Fibroblast of skin of left quadriceps (primary cell): ENCODE data around the gene NCKAP5.
"Not testable (repeated sequence)": the region's sequence is repeated elsewhere in the genome, so short reads cannot be mapped to it uniquely, and the experiment has no call there.

Experiments used
- DNase-seq, 2 experiments: peaks; one replicate each; pipeline ENCODE4 v3.0.0-alpha.2; 2013; ENCODE audit warnings: low read depth in 2 of 2

NCKAP5 gene

DNA sequence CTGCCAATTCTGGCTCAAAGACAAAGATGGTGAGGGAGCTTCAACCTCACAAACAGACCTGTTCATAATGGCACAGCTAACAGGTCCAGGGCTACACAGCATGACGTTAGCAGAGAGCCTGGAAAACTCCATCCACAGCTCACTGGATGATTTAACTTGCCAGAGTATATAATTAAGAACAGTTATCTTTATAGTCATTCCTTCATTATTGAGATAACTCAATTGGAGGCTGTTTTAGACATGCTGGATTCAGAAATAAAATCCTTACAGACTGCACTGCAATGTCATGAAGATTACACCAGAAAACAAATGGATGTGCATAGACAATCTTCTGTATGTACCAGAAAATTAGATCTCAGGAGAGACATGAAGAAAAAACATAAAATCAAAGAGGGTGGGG, 843.1 kb downstream of the NCKAP5 start:
- DNase-seq = no peak

DNA sequence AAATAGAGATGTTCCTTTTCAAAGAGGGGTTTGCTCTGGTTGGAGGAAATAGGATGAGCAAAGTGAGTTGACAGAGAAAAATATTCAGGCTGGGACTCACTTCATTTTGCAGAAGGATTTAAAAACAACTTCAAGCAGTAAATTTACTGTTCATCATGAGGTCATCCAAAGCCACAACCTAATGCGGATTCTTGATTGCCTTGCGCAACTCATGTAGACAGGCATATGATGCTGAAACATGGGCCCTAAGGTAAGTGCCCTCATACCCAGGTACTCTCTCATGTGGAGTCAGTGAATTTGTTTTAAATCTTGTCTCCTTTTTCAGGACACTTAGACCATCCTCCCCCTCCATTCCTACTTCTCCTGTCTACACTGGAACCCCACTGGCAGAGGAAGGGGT, 846.3 kb downstream of the NCKAP5 start:
- no peak for DNase-seq

GRCh38 chr2:132720393-132720792, 847.9 kb downstream of the NCKAP5 start:
- DNase-seq = no peak

GRCh38 chr2:132719480-132719879, 848.8 kb downstream of the NCKAP5 start:
- DNase-seq = no peak

DNA sequence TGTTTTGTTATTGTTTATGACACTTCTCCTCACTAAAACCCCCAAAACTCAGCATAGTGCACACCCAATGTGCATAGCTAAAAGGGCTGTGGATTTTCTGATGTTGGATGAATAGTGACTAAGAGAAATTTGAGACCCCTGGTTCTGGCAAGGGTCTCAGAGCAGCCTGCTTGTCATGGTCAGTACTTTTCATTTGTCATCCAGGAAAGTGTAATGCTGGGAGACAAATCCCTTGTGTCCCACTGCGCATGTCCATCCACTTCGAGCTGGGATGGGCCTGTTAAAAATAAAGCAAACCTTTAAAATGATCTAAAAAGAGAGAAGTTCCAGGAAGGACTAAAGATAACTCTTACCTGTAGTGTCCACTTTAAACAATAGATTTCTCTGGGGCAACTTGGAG, 851.3 kb downstream of the NCKAP5 start:
- DNase-seq = no peak

GRCh38 chr2:132715386-132716351, 852.6 kb downstream of the NCKAP5 start:
- no peak for DNase-seq

GRCh38 chr2:132703396-132703795, 864.9 kb downstream of the NCKAP5 start:
- DNase-seq = no peak

DNA sequence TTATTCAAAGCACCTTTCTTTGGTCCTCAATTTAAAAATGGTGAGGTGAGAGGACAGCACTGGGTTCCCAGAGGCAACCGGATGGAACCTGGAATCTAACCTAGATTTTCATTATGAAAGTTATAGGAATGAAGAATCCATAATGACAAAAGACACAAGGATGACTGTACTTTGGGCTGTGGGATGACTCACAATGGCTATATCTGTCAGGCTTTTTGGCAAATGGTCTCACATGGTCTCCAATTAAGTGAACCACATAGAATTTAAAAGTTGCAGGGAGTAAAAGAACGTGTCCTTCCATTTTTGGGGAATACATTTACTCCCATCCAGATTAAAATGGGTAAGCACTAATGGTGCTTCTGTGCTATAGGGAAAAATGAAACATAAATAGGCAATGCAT, 866.5 kb downstream of the NCKAP5 start:
- peak; percentile 22 to 31 for DNase-seq

GRCh38 chr2:132699802-132700201, 868.5 kb downstream of the NCKAP5 start:
- not testable (repeated sequence) for DNase-seq

DNA sequence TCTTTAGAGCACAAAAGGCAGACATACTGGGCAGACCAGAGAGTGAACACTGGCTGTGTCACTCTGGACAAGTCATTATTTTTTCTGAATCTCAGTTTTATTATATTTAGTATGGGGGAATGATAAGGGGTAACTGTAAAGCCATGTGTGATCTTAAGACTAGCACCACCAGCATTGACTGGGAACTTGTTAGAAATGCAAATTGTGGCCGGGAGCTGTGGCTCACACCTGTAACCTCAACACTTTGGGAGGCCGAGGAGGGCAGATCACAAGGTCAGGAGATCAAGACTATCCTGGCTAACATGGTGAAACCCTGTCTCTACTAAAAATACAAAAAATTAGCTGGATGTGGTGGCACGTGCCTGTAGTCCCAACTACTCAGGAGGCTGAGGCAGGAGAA, 869.9 kb downstream of the NCKAP5 start:
- DNase-seq = not testable (repeated sequence)

DNA sequence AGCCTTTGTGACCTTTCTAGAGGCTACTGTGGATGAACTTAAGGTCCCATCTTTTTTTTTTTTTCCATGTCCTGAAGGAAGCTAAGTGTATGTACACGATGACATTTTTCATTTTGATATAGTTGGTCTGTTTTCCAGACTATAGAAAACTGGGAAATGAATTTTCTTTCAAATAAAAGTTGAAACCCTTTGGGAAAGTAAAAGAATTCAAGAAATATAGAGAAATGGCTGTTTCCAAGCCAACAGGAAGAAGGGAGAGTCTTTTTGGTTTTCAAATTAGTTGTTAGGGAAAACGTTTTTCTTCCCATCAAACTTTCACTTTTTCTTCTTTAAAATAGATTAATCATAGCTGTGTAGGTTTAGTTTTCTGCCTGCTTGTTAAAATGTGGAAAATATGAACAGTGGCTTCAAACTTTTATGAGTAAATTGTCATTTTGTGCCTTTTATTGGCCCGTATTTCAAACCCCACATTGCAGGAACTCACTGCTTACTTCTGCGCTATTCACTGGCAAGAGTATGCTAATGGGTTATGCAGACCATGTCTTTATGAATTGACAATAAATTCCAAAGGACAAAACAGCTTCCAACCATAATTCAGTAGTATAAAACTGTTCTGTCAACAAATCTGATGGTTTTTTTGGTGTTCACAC, 870.6 kb downstream of the NCKAP5 start:
- DNase-seq = no peak

- DNase-seq = peak; percentile 17 to 23
Observed at GRCh38 chr2:132692816-132693215, 875.4 kb downstream of the NCKAP5 start.

DNA sequence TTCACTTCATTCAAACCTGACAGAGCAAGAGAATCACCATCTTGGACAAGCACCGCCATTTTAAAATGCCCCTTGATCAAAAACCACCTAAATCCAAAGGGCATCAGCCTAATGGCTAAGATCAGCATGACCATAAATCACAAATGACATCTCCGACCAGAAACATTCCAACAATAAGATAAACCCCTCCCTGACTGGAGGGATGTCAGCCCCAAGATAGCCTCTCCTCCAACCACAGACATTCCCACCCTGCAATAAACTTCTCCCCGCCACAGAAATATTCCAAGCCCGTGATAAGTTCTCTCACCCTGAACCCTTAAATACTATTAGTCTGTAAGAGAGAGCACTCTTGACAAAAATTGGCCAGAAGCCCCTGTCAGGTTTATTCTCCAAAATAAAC, 876.7 kb downstream of the NCKAP5 start:
- DNase-seq = no peak

DNA sequence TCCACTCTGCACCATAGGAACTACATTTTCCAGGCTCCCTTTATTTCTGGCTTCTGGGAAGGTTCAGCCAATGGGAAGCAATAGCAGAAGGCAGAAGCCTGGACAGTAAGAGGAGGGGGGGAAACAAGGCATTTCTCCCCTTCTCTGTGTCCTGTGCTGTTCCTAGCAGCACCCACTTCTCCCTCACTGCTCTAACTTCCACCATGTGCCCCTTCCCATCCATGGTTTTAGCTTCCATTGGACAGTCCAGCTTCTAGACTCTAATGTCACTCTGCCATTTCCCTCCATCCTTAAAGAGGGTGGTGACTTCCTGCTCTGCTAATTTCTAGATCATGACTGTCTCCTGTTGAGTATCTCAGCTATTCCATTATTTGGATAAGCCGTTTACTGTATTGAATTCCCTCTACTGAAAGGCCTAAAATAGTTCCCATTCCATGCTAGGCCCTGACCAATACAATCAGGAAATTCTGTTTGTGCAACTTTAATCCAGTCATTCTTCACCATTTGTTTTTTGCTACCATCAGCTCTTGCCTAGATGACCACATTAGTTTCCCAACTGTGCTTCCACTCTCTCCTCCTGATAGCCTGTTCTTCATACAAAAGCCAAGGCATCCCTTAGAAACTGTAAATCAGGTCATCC, 877.5 kb downstream of the NCKAP5 start:
- DNase-seq = no peak

GRCh38 chr2:132681766-132682165, 886.5 kb downstream of the NCKAP5 start:
- DNase-seq = no peak

DNA sequence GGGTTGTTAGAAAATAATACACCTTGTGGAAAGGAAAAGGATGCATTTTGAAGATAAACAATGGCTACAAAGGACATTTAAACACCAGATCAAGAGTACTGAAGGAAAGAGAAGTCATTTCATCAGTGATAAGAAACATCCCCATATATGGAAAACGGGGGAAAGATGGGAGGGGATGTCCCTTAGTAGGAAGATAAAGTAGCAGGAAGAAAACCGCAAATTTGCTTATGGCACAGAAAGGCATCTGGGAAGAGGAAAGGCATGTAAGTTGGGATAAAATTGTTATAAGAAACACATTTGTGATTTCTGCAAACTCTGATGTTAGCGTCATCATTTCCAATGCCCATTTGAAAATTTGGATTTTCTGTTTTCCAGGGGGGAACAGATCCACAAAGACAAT, 887.7 kb downstream of the NCKAP5 start:
- no peak for DNase-seq

DNA sequence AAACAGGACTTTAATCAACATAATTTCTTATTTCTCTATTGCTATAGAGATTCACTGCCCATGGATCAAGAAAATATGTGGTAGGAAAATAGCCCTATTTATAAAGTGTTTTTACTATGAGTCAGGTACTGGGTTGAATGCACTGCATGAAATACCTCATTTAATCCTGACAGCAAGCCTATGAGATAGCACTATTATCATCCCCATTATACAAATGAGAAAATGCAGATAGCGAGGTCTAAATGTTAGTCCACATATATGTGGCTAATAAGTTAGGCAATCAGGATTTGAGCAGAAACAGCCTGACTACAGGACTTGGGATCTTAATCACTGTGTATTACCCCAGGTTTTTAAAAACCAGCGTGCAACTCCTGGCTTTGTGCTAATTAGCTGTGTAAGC, 889.8 kb downstream of the NCKAP5 start:
- DNase-seq = no peak

GRCh38 chr2:132677661-132678060, 890.6 kb downstream of the NCKAP5 start:
- DNase-seq = peak in 1 of 2 experiments; percentile 40

DNA sequence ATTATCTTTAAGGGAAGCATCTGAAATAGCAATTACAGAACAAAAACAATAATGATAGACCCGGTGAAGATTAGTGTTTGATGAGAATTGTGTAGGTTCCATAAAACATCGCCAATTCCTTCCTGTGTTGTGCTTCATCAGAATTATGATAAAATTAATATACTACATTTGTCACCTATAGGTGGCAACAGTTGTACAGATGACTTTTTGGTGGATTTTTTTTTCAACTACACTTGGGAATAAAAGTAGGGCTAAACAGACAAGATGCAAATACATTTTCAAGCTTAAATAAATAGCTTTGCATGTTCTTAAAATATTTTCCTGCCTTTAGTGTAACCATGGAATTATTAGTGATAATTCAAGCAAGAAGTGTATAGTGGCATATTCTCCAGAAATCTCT, 891.3 kb downstream of the NCKAP5 start:
- no peak for DNase-seq

GRCh38 chr2:132671151-132671835, 897.0 kb downstream of the NCKAP5 start:
- peak; percentile 78 to 81 for DNase-seq

GRCh38 chr2:132670496-132671150, 897.6 kb downstream of the NCKAP5 start:
- DNase-seq = no peak
